GM12891 (cell line): Measurements from ENCODE around the gene ZFHX3.

Experiments
- POLR2A ChIP-seq: IDR thresholded peaks from 2 replicates; pipeline ENCODE4 v1.6.1; 2011; ENCODE audit warnings: low read depth, low read length, control low read depth
- POLR2AphosphoS5 ChIP-seq: IDR thresholded peaks from 2 replicates; pipeline ENCODE4 v1.6.1; 2011; ENCODE audit warnings: low read depth, low read length, control low read depth
- TAF1 ChIP-seq: IDR thresholded peaks from 2 replicates; pipeline ENCODE4 v1.6.1; 2011; ENCODE audit warnings: low read depth, low read length, control low read depth

DNA sequence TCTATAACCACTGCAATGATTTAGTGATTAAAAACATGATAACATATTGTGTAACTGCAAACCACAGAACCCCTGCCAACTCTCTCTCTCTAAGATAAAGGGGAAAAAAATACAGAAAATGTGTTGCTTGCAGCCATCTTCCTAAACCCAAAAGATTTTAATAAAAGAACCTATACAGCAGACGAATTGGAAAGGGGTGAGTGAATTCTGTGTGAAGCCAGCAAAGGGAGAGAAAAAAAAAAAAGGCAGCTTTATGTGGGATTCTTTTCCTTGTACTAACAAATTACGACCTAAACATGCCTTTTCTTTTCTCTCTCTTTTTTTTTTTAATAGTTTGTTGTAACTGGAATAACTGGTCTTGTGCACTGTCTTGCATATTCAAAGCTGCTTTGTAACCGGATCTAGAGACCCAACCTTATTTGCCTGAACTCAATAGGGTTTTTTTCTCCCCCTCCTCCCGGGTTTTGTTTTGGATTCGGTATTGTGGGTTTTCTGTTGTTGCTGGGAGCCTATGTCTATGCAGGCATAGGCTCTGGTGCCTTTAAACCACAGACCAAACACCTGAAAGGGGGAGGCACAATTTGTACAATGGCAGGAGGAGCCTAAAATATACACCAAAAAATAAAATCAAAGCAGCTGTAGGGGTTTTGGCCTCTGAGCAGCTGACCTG lies 7.0 kb upstream of the ZFHX3 start:
- TF ChIP-seq POLR2AphosphoS5 (no peak), POLR2A (no peak), TAF1 (no peak)
